Body of pancreas (tissue), 4 donors: ENCODE measurements around the gene TRIM47. TPM values are rescaled to one million over a fixed set of nuclear protein-coding genes. Genes with fewer than 3 reads are reported as not detected.

Experiments used
- ATAC-seq: fragments of 150-250 bp; one replicate; pipeline ENCODE4 v1.9.1; 2016
- DNase-seq, 4 donors: peaks; one replicate each; pipeline ENCODE4 v3.0.0-alpha.2; 2019
- H3K27ac ChIP-seq, 4 donors: fragments of 200-600 bp; sonication (generic); 1 replicate in 3 of 4; 2 replicates in 1 of 4; pipeline versions ENCODE4 v1.5.1 to v1.6.1; 2016 to 2019; ENCODE audit warnings: mild to moderate bottlenecking in 1 of 4, mixed read lengths in 1 of 4, moderate library complexity in 1 of 4
- H3K27me3 ChIP-seq, 2 donors: fragments of 200-600 bp; sonication (generic); one replicate each; pipeline ENCODE4 v1.6.0; 2016; ENCODE audit warnings: mild to moderate bottlenecking in 1 of 2
- H3K36me3 ChIP-seq, 2 donors: fragments of 200-600 bp; sonication (generic); replicated peaks in 1 of 2; 2 replicates each; pipeline ENCODE4 v1.5.1; 2016; ENCODE audit warnings: low read depth in 2 of 2; ENCODE audit not compliant: insufficient read depth in 1 of 2
- H3K4me1 ChIP-seq: fragments of 200-600 bp; sonication (generic); one replicate; pipeline ENCODE4 v1.6.0; 2016
- H3K4me3 ChIP-seq, 2 donors: fragments of 200-600 bp; sonication (generic); 1 replicate in 1 of 2; 2 replicates in 1 of 2; pipeline ENCODE4 v1.5.1; 2016 to 2019
- H3K9me3 ChIP-seq, 3 donors: fragments of 200-600 bp; sonication (generic); 1 replicate in 2 of 3; 2 replicates in 1 of 3; pipeline ENCODE4 v1.5.1; 2016
- CTCF ChIP-seq, 7 experiments: fragments of 450-650 bp in 4 of 7; fragments of 200-600 bp in 3 of 7; sonication (generic) in 3 of 7; IDR thresholded peaks; one replicate each; pipeline ENCODE4 v1.5.1; 2016 to 2019; ENCODE audit warnings: antibody characterized with exemption in 7 of 7
- POLR2A ChIP-seq, 3 donors: fragments of 450-650 bp; IDR thresholded peaks; one replicate each; pipeline ENCODE4 v1.6.1; 2016; ENCODE audit warnings: antibody characterized with exemption in 3 of 3, mild to moderate bottlenecking in 2 of 3
- WGBS, 2 donors: methylation state at CpG; one replicate each; pipeline ENCODE4 v1.1.5; 2017; 5-methylcytosine and 5-hydroxymethylcytosine counted together
- intact Hi-C: fragments of 100-400 bp; cut with DNase I; formaldehyde crosslinking; loops from one replicate; pipeline ENCODE4 v1.15.1; 2023
- total RNA-seq, 2 donors: library from RNA; depleted of rRNA; stranded (reverse); fragments of >200 nt; gene quantifications; one replicate each; pipeline ENCODE4 v1.1.0, GENCODE V29; 2016

The TRIM47 gene
- total RNA-seq, 2 donors from 2014 or later, result 39.6 to 41.8 TPM

DNA sequence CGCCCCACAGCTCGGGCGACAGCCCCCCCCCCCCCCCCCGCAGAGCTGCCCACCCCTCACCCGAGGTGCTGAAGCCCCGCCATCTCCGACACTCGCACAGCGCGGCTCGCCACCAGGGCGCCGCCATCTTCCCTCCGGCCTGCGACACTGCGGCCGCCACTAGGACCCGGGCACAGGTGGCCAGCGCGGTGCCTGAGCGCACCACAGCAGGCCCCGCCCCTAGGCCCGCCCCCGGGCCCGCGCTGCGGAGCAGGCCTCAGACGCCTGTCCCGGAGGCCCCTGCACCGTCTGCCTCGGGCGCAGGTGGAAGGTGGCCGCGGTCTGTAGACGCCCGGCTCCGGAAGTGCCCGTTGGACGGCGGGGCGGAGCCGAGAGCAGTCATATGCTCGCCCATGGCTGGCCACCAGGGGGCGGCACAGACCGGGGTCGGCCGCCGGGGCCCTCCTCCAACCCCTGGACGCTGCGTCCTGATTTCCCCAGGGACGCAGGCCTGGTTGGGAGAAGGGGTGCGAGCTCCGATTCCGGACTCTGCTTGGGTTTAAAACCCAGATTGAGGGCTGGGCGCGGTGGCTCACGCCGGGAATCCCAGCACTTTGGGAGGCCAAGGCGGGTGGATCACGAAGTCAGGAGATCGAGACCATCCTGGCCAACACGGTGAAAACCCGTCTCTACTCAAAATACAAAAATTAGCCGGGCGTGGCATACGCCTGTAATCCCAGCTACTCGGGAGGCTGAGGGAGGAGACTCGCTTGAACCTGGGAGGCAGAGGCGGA, 26.6 kb upstream of the TRIM47 start, which contains the start of gene MRPL38:
Gene MRPL38 (minus strand): TSS at position 136 of the 773 bp plus-strand sequence. CDS start 9 bp downstream, at position 127.
- Histone ChIP-seq H3K27ac (peak within 1 kb of the TSS; percentile 82 to 96 (median 92)), H3K36me3 (peaks cover under 1 to 11% of the 10 kb centered on the region in 2 donors), H3K4me1 (peaks cover 19% of the 10 kb centered on the region), H3K4me3 (peak within 1 kb of the TSS; percentile 84 to 91), H3K27me3 (no peaks in the 10 kb centered on the region), H3K9me3 (no peaks in the 10 kb centered on the region)
- peak; percentile 96 for ATAC-seq
- WGBS, 2 donors, result 3 to 5% methylated on average over 17 to 38 of the region's 69 CpGs
- TF ChIP-seq POLR2A (IDR thresholded peaks at IDR 0.05) (peak; percentile 67 to 85 (median 69)), CTCF (IDR thresholded peaks at IDR 0.05) (peak; percentile 97 to 100 (median 99))
- intact Hi-C loops, result loop anchor here (5.0 kb wide), 1 partner anchor 102 kb away; no protein-coding TSS in a partner anchor
- peak; percentile 96 to 98 (median 96) for DNase-seq

DNA sequence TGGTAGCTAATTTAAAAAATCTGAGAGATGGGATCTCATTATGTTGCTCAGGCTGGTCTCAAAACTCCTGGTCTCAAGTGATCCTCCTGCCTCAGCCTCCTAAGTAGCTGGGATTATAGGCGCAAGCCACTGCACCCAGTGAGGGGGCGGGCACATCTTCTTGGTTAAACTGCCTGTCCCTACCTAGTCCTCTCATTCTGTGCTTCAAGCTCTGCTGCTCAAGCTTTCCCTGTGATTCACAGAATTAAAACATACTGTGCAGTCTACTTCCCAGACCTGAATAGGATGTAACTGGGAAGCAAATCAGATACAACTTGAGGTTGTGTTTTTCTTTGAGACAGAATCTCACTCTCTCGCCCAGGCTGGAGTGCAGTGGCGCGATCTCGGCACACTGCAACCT, 24.0 kb upstream of the TRIM47 start:
- TF ChIP-seq CTCF (IDR thresholded peaks at IDR 0.05), result no peak
- TF ChIP-seq POLR2A (IDR thresholded peaks at IDR 0.05), result no peak
- no peak for DNase-seq
- WGBS, 2 donors, result 88% methylated on average over 6 of the region's 6 CpGs
- Histone ChIP-seq H3K4me3 (no peak overlapping the region), H3K4me1 (peaks cover 20% of the 10 kb centered on the region), H3K27me3 (no peaks in the 10 kb centered on the region), H3K9me3 (no peaks in the 10 kb centered on the region), H3K36me3 (peaks cover 8 to 18% of the 10 kb centered on the region in 2 donors), H3K27ac (no peak overlapping the region)
- intact Hi-C loops, result no loop called here
- no peak for ATAC-seq

GRCh38 chr17:75901727-75902126, 23.3 kb upstream of the TRIM47 start:
- intact Hi-C loops, result no loop called here
- peaks cover 26% of the 10 kb centered on the region for H3K4me1 ChIP-seq
- no peak for TF ChIP-seq CTCF (IDR thresholded peaks at IDR 0.05)
- TF ChIP-seq POLR2A (IDR thresholded peaks at IDR 0.05), result no peak
- ATAC-seq, result no peak
- 85 to 88% methylated on average over 16 to 17 of the region's 18 CpGs for WGBS, 2 donors
- H3K4me3 ChIP-seq, result no peak overlapping the region
- no peaks in the 10 kb centered on the region for H3K9me3 ChIP-seq
- no peak for DNase-seq
- H3K27me3 ChIP-seq, result no peaks in the 10 kb centered on the region
- H3K36me3 ChIP-seq, result peaks cover 8 to 18% of the 10 kb centered on the region in 2 donors
- no peak overlapping the region for H3K27ac ChIP-seq

DNA sequence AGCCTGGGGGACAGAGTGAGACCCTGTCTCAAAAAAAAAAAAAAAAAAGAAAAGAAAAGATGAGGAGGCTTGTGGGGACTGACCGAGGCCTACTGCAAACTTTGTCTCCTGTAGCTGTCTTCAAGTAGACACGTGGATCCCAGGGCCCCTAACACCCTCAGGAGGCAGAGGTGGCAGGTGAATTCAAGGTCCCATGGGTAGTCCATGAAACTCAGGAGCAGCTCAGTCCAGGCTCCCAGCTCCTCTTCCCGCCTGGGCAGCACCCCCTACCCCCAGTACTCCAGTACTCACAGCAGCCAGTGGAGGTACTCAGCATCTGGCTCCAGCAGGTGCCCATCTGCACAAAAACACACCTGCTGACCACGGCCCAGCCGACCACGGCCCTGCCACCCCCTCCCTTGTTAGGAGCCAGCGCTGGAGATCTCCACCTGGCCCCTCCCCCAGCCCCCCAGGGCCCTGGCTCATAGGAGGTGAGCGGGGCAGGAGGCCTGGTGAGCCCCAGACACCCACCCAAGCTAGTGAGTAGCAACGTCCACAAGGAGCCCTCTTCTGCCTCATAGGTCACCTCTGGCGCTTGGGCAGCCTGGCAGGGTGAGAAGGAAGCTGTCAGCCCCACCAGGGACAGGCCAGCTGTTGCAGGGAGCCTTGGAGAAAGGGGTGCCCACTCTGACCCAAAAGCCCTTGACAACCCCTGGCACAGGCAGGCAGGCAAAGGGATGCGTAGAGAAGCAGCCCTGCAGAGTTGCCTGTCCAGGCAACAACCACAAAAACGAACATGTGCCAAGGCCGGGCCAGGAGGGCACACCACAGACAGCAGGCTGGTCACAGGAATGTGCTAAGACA, 22.5 kb upstream of the TRIM47 start:
- DNase-seq (no peak), ATAC-seq (no peak)
- Histone ChIP-seq H3K4me3 (no peak overlapping the region), H3K4me1 (peaks cover 27% of the 10 kb centered on the region), H3K27me3 (no peaks in the 10 kb centered on the region), H3K9me3 (no peaks in the 10 kb centered on the region), H3K36me3 (peaks cover 8 to 18% of the 10 kb centered on the region in 2 donors), H3K27ac (no peak overlapping the region)
- intact Hi-C loops, result no loop called here
- TF ChIP-seq CTCF (IDR thresholded peaks at IDR 0.05) (no peak), POLR2A (IDR thresholded peaks at IDR 0.05) (no peak)
- 77 to 88% methylated on average over 6 to 13 of the region's 13 CpGs for WGBS, 2 donors
